HCT116 (cell line): Measurements from ENCODE around the gene CALCOCO1. TPM values are rescaled to one million over a fixed set of nuclear protein-coding genes. Genes with fewer than 3 reads are reported as not detected.

Experiments used
- ATAC-seq: fragments of 200-7000 bp; cut with Tn5 transposase; 2 replicates; pipeline ENCODE4 v1.9.1; 2020; ENCODE audit warnings: mild to moderate bottlenecking, moderate library complexity
- BruUV-seq: library from RNA; stranded (reverse); fragments of 400-500 nt; replicated peaks from 2 replicates; lab custom pipeline; 2021; lab: Mats Ljungman, UMichigan
- CTCF ChIA-PET: fragments of 300-600 bp; sonication (Branson Sonifier 250); formaldehyde crosslinking; loops from one replicate; lab custom pipeline; 2021; ENCODE audit warnings: antibody characterized with exemption; lab: Charles Lee
- POLR2A ChIA-PET: fragments of 300-600, 350-600 bp; sonication (Branson Sonifier 250); formaldehyde crosslinking; loops from one replicate; lab custom pipeline; 2021; ENCODE audit warnings: antibody characterized with exemption; lab: Charles Lee
- RAD21 ChIA-PET, 2 experiments: fragments of 300-600 bp; sonication (Branson Sonifier 250); formaldehyde crosslinking; loops; one replicate each; lab custom pipeline; 2023; ENCODE audit warnings: low total read pairs in 2 of 2; ENCODE audit not compliant: uncharacterized antibody in 2 of 2, unreplicated experiment in 2 of 2, low non-redundant PET in 1 of 2; lab: Charles Lee
- DNase-seq: peaks from one replicate; pipeline ENCODE4 v3.0.0-alpha.2; 2010; ENCODE audit warnings: low read depth, low spot score
- H2AFZ ChIP-seq: fragments of 200-600 bp; shearing (Covaris generic), sonication (generic); 2 replicates; pipeline ENCODE4 v1.6.1; 2017; ENCODE audit warnings: low read depth, mixed run types, mixed read lengths, antibody characterized with exemption, low read length; ENCODE audit not compliant: poor library complexity, severe bottlenecking
- H3K27ac ChIP-seq: 2 replicates; pipeline ENCODE4 v1.5.1; 2012; ENCODE audit warnings: low read depth, low read length
- H3K27me3 ChIP-seq: fragments of 200-600 bp; sonication (generic); 2 replicates; pipeline ENCODE4 v1.6.1; 2016; ENCODE audit warnings: mixed run types, low read length, mixed read lengths; ENCODE audit not compliant: insufficient read depth
- H3K36me3 ChIP-seq, 2 experiments: fragments of 200-500 bp in 1 of 2; fragments of 200-600 bp in 1 of 2; sonication (Bioruptor generic) in 1 of 2; sonication (generic) in 1 of 2; 2 replicates each; pipeline versions ENCODE4 v1.5.1 to v1.6.1; 2014 to 2016; ENCODE audit warnings: low read length in 2 of 2, inconsistent platforms in 1 of 2, mixed read lengths in 1 of 2, mixed run types in 1 of 2; ENCODE audit not compliant: insufficient read depth in 2 of 2, control insufficient read depth in 1 of 2
- H3K4me1 ChIP-seq, 2 experiments: fragments of 200-600 bp in 1 of 2; sonication (generic) in 1 of 2; 2 replicates each; pipeline versions ENCODE4 v1.5.1 to v1.6.1; 2012 to 2017; ENCODE audit warnings: low read length in 2 of 2, inconsistent platforms in 1 of 2, mild to moderate bottlenecking in 1 of 2, mixed read lengths in 1 of 2, mixed run types in 1 of 2, moderate library complexity in 1 of 2; ENCODE audit not compliant: insufficient read depth in 2 of 2, control insufficient read depth in 1 of 2
- H3K4me2 ChIP-seq: fragments of 200-600 bp; sonication (generic); 2 replicates; pipeline ENCODE4 v1.6.1; 2017; ENCODE audit warnings: mixed run types, low read length, mixed read lengths
- H3K4me3 ChIP-seq, 2 experiments: fragments of 200-600 bp in 1 of 2; sonication (generic) in 1 of 2; replicated peaks in 1 of 2; 2 replicates each; pipeline ENCODE4 v1.5.1; 2011 to 2016; ENCODE audit warnings: low read length in 2 of 2, control low read depth in 1 of 2, low read depth in 1 of 2, mild to moderate bottlenecking in 1 of 2, mixed read lengths in 1 of 2, mixed run types in 1 of 2
- H3K79me2 ChIP-seq: fragments of 200-600 bp; sonication (generic); 2 replicates; pipeline ENCODE4 v1.6.1; 2017; ENCODE audit warnings: mild to moderate bottlenecking, mixed run types, low read length, moderate library complexity, mixed read lengths; ENCODE audit not compliant: insufficient read depth
- H3K9ac ChIP-seq: fragments of 200-600 bp; sonication (generic); 2 replicates; pipeline ENCODE4 v1.6.1; 2016; ENCODE audit warnings: low read length, mixed read lengths
- H3K9me2 ChIP-seq: fragments of 200-600 bp; sonication (generic), shearing (Covaris generic); 2 replicates; pipeline ENCODE4 v1.6.1; 2017; ENCODE audit warnings: mixed run types, mild to moderate bottlenecking, moderate library complexity; ENCODE audit not compliant: insufficient read depth
- H3K9me3 ChIP-seq, 2 experiments: fragments of 200-500 bp in 1 of 2; fragments of 200-600 bp in 1 of 2; sonication (Bioruptor generic) in 1 of 2; sonication (generic) in 1 of 2; 2 replicates each; pipeline ENCODE4 v1.6.1; 2014 to 2017; ENCODE audit warnings: low read length in 2 of 2, mixed read lengths in 2 of 2, inconsistent platforms in 1 of 2, low read depth in 1 of 2, mild to moderate bottlenecking in 1 of 2, mixed run types in 1 of 2, moderate library complexity in 1 of 2; ENCODE audit not compliant: control insufficient read depth in 1 of 2, insufficient read depth in 1 of 2
- H4K20me1 ChIP-seq: fragments of 200-600 bp; sonication (generic), shearing (Covaris generic); 2 replicates; pipeline ENCODE4 v1.6.1; 2017; ENCODE audit warnings: mixed run types, mild to moderate bottlenecking, moderate library complexity; ENCODE audit not compliant: insufficient read depth
- CBX3 ChIP-seq: IDR thresholded peaks from 2 replicates; pipeline ENCODE4 v1.6.1; 2012; ENCODE audit warnings: low read depth
- CEBPB ChIP-seq: IDR thresholded peaks from 2 replicates; pipeline ENCODE4 v1.6.1; 2012; ENCODE audit warnings: low read depth
- CTCF ChIP-seq, 3 experiments: fragments of 200-600 bp in 1 of 3; sonication (generic) in 1 of 3; IDR thresholded peaks in 2 of 3; conservative IDR thresholded peaks in 1 of 3; 2 replicates each; pipeline ENCODE4 v1.5.1; 2012 to 2017; ENCODE audit warnings: low read depth in 2 of 3, low read length in 2 of 3, antibody characterized with exemption in 1 of 3, borderline replicate concordance in 1 of 3, control low read depth in 1 of 3, mild to moderate bottlenecking in 1 of 3, mixed read lengths in 1 of 3, mixed run types in 1 of 3, moderate library complexity in 1 of 3; ENCODE audit not compliant: insufficient read depth in 1 of 3
- ELF1 ChIP-seq: IDR thresholded peaks from 2 replicates; pipeline ENCODE4 v1.6.1; 2012; ENCODE audit warnings: low read depth, borderline replicate concordance
- JUND ChIP-seq: IDR thresholded peaks from 2 replicates; pipeline ENCODE4 v1.6.1; 2012
- POLR2AphosphoS5 ChIP-seq: IDR thresholded peaks from 2 replicates; pipeline ENCODE4 v1.6.1; 2011; ENCODE audit warnings: mild to moderate bottlenecking, low read depth, low read length, moderate library complexity
- RAD21 ChIP-seq: IDR thresholded peaks from 2 replicates; pipeline ENCODE4 v1.6.1; 2012; ENCODE audit warnings: low read depth, mild to moderate bottlenecking
- REST ChIP-seq: IDR thresholded peaks from 2 replicates; pipeline ENCODE4 v1.6.1; 2012; ENCODE audit warnings: low read depth
- SIN3A ChIP-seq: IDR thresholded peaks from 2 replicates; pipeline ENCODE4 v1.6.1; 2012; ENCODE audit warnings: low read depth
- SP1 ChIP-seq: IDR thresholded peaks from 2 replicates; pipeline ENCODE4 v1.6.1; 2012; ENCODE audit warnings: low read depth
- YY1 ChIP-seq: IDR thresholded peaks from 2 replicates; pipeline ENCODE4 v1.6.1; 2011; ENCODE audit warnings: low read length, low read depth, moderate library complexity, mild to moderate bottlenecking; ENCODE audit not compliant: insufficient replicate concordance; ENCODE audit errors: extremely low read depth
- ZBTB33 ChIP-seq: IDR thresholded peaks from 2 replicates; pipeline ENCODE4 v1.6.1; 2011; ENCODE audit warnings: mild to moderate bottlenecking, low read length, moderate library complexity; ENCODE audit not compliant: insufficient replicate concordance; ENCODE audit errors: extremely low read depth
- ZNF274 ChIP-seq: fragments of 200-500 bp; sonication (Bioruptor generic); IDR thresholded peaks from 2 replicates; pipeline ENCODE4 v1.6.1; 2014; ENCODE audit warnings: mild to moderate bottlenecking, low read depth, low read length, inconsistent platforms
- intact Hi-C: fragments of 100-400 bp; cut with micrococcal nuclease; formaldehyde crosslinking; loops from 2 replicates; pipeline ENCODE4 v1.10.0; 2022
- total RNA-seq: library from RNA; stranded (reverse); gene quantifications from one replicate; pipeline ENCODE4 v1.2.1, GENCODE V29; 2021; ENCODE audit not compliant: unreplicated experiment
- TF ChIP-seq, protein P1 (sequence below): IDR thresholded peaks from 2 replicates; pipeline ENCODE4 v1.6.1; 2012
- TF ChIP-seq, protein P2 (sequence below): IDR thresholded peaks from 2 replicates; pipeline ENCODE4 v1.6.1; 2012

CALCOCO1 gene
- total RNA-seq, 1 experiment from 2014 or later, result 42.6 TPM

DNA sequence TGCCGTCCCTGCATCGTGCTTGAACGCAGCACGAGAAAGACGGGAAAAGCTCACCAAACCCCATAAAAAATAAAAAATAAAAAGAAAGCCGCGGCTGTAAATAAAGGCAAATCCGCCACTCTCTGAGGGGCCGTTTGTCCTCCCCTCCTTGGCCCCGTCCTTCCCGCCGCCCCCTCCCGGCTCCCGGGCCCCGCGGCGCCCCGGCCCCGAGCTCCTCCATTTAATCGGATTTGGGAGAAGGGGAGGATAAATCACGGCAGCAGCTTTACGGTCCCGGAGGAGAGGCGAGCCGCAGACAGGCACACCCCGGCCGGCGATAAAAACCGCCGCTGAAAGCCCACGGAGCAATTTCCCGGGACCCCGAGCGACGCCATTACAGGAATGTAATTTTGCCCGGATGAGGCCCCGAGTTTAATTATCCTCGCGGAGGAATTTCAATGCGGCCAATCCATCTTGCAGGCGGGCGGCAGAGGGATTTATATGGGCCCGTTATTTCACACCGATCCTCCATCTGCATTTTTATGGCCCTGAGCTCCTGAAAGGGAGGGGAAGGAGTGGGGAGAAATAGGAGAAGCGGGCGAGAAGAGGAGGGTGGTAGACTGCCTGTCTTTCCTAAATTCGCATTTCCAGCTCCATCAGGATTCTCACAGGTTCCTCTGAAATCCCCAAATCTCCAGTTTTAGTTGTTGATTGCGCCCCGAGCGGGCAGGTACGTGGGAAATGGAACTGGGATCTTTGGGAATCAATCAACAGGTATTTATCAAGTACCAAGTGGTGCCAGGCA is 50.0 kb downstream of the CALCOCO1 start:
- Histone ChIP-seq H3K79me2 (peaks cover 23% of the 10 kb centered on the region), H3K27ac (no peak overlapping the region), H3K27me3 (no peaks in the 10 kb centered on the region), H4K20me1 (no peaks in the 10 kb centered on the region), H3K4me3 (no peak overlapping the region), H3K9me3 (no peaks in the 10 kb centered on the region), H2AFZ (no peak overlapping the region), H3K36me3 (peaks cover 0 to 7% of the 10 kb centered on the region in 2 experiments; a peak in 1 of 4 replicates), H3K4me1 (peaks cover 3 to 30% of the 10 kb centered on the region in 2 experiments; a peak in 2 of 4 replicates), H3K9ac (no peak overlapping the region), H3K4me2 (no peak overlapping the region), H3K9me2 (no peaks in the 10 kb centered on the region)
- POLR2A ChIA-PET, result no interaction called here
- CTCF ChIA-PET, result interaction anchor here (1.5 to 3.6 kb wide), 2 partner anchors 69 to 134 kb away, joined by 7 to 48 read pairs; no protein-coding TSS in a partner anchor
- no peak for DNase-seq
- intact Hi-C loops, result loop anchor here (5.0 to 10.0 kb wide), 2 partner anchors 50 to 352 kb away; partner anchors contain the start of genes AAAS and ATF7
- RAD21 ChIA-PET, result no interaction called here
- ATAC-seq, result no peak
- TF ChIP-seq YY1, result no peak
- TF ChIP-seq ZNF274, result no peak
- no peak for TF ChIP-seq RAD21
- TF ChIP-seq SIN3A, result no peak
- no peak for TF ChIP-seq CEBPB
- no peak for TF ChIP-seq JUND
- TF ChIP-seq CTCF (IDR thresholded peaks at IDR 0.05 in 2 of 3, conservative IDR thresholded peaks at IDR 0.05 in 1 of 3; ENCODE audit: borderline replicate concordance in 1 of 3, insufficient read depth in 1 of 3, low read depth in 2 of 3, low read length in 2 of 3), result no peak
- no peak for TF ChIP-seq CBX3
- TF ChIP-seq, protein P1, sequence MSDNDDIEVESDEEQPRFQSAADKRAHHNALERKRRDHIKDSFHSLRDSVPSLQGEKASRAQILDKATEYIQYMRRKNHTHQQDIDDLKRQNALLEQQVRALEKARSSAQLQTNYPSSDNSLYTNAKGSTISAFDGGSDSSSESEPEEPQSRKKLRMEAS, result no peak
- no peak for TF ChIP-seq ZBTB33
- TF ChIP-seq SP1, result no peak
- TF ChIP-seq, protein P2, sequence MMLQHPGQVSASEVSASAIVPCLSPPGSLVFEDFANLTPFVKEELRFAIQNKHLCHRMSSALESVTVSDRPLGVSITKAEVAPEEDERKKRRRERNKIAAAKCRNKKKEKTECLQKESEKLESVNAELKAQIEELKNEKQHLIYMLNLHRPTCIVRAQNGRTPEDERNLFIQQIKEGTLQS, result no peak
- TF ChIP-seq REST, result no peak
- no peak for TF ChIP-seq ELF1
- TF ChIP-seq POLR2AphosphoS5, result no peak
- no TSS peak for BruUV-seq
